Breast epithelium (tissue), 4 donors: ENCODE results near the gene PRDM16. TPM values are rescaled to one million over a fixed set of nuclear protein-coding genes. Genes with fewer than 3 reads are reported as not detected.

Source experiments
- DNase-seq, 2 donors: peaks; one replicate each; pipeline ENCODE4 v3.0.0-alpha.2; 2019; ENCODE audit warnings: low spot score in 2 of 2
- H3K27ac ChIP-seq, 2 donors: fragments of 200-600 bp; sonication (generic) in 1 of 2; one replicate each; pipeline ENCODE4 v1.5.1; 2016 to 2019; ENCODE audit warnings: mild to moderate bottlenecking in 1 of 2
- H3K27me3 ChIP-seq, 2 donors: fragments of 200-600 bp; sonication (generic) in 1 of 2; one replicate each; pipeline versions ENCODE4 v1.5.1 to v1.6.0; 2017 to 2019; ENCODE audit warnings: control low read depth in 1 of 2, mild to moderate bottlenecking in 1 of 2
- H3K36me3 ChIP-seq: fragments of 200-600 bp; one replicate; pipeline ENCODE4 v1.5.1; 2019
- H3K4me1 ChIP-seq, 2 donors: fragments of 200-600 bp; sonication (generic); one replicate each; pipeline ENCODE4 v1.5.1; 2016 to 2019; ENCODE audit warnings: control low read depth in 1 of 2
- H3K4me3 ChIP-seq, 3 donors: fragments of 200-600 bp; sonication (generic); 1 replicate in 2 of 3; 2 replicates in 1 of 3; pipeline ENCODE4 v1.5.1; 2016 to 2019; ENCODE audit warnings: mild to moderate bottlenecking in 3 of 3, moderate library complexity in 2 of 3
- H3K9me3 ChIP-seq, 2 donors: fragments of 200-600 bp; sonication (generic) in 1 of 2; one replicate each; pipeline ENCODE4 v1.5.1; 2016 to 2019; ENCODE audit warnings: control low read depth in 1 of 2
- CTCF ChIP-seq, 3 donors: fragments of 450-650 bp; IDR thresholded peaks; one replicate each; pipeline ENCODE4 v1.5.1; 2016 to 2017; ENCODE audit warnings: antibody characterized with exemption in 3 of 3, mild to moderate bottlenecking in 3 of 3, moderate library complexity in 3 of 3
- POLR2A ChIP-seq: fragments of 450-650 bp; IDR thresholded peaks from one replicate; pipeline ENCODE4 v1.6.1; 2016; ENCODE audit warnings: antibody characterized with exemption, mild to moderate bottlenecking, moderate library complexity
- POLR2AphosphoS5 ChIP-seq, 3 donors: sonication (generic); formaldehyde crosslinking; IDR thresholded peaks; one replicate each; pipeline ENCODE4 v1.6.1; 2017; ENCODE audit warnings: antibody characterized with exemption in 3 of 3
- intact Hi-C: fragments of 100-400 bp; cut with DNase I; formaldehyde crosslinking; loops from one replicate; pipeline ENCODE4 v1.15.1; 2023; ENCODE audit warnings: low total_unique reads
- total RNA-seq, 3 donors: library from RNA; depleted of rRNA; stranded (reverse); fragments of >200 nt; gene quantifications; one replicate each; pipeline ENCODE4 v1.1.0, GENCODE V29; 2016

PRDM16 gene
- total RNA-seq, 3 donors from 2014 or later, result 0.48 to 3.8 (median 3.6) TPM

GRCh38 chr1:3092530-3092929 is 23.5 kb downstream of the PRDM16 start:
- no peak overlapping the region for H3K4me3 ChIP-seq
- DNase-seq, result no peak
- no peak overlapping the region for H3K27ac ChIP-seq
- H3K27me3 ChIP-seq, result peaks cover 0 to 32% of the 10 kb centered on the region in 2 donors
- TF ChIP-seq POLR2AphosphoS5 (IDR thresholded peaks at IDR 0.05) (no peak), CTCF (IDR thresholded peaks at IDR 0.05) (no peak), POLR2A (no peak)
- H3K36me3 ChIP-seq, result no peaks in the 10 kb centered on the region
- H3K9me3 ChIP-seq, result no peaks in the 10 kb centered on the region
- no peaks in the 10 kb centered on the region for H3K4me1 ChIP-seq
- intact Hi-C loops, result no loop called here

GRCh38 chr1:3093898-3094626 is 25.1 kb downstream of the PRDM16 start:
- no peak overlapping the region for H3K4me3 ChIP-seq
- no peak for DNase-seq
- TF ChIP-seq POLR2A (no peak), CTCF (IDR thresholded peaks at IDR 0.05) (no peak), POLR2AphosphoS5 (IDR thresholded peaks at IDR 0.05) (no peak)
- intact Hi-C loops, result no loop called here
- no peaks in the 10 kb centered on the region for H3K4me1 ChIP-seq
- H3K27ac ChIP-seq, result no peak overlapping the region
- H3K27me3 ChIP-seq, result peaks cover 0 to 36% of the 10 kb centered on the region in 2 donors
- no peaks in the 10 kb centered on the region for H3K9me3 ChIP-seq
- no peaks in the 10 kb centered on the region for H3K36me3 ChIP-seq

- no peaks in the 10 kb centered on the region for H3K36me3 ChIP-seq
- no peak overlapping the region for H3K4me3 ChIP-seq
- TF ChIP-seq POLR2A, result no peak
- TF ChIP-seq POLR2AphosphoS5 (IDR thresholded peaks at IDR 0.05), result no peak
- TF ChIP-seq CTCF (IDR thresholded peaks at IDR 0.05), result no peak
- no peak for DNase-seq
- H3K27me3 ChIP-seq, result peaks cover 0 to 40% of the 10 kb centered on the region in 2 donors
- intact Hi-C loops, result no loop called here
- H3K9me3 ChIP-seq, result no peaks in the 10 kb centered on the region
- no peak overlapping the region for H3K27ac ChIP-seq
- H3K4me1 ChIP-seq, result no peaks in the 10 kb centered on the region
Observed at GRCh38 chr1:3094863-3095780, 26.1 kb downstream of the PRDM16 start.

- no peak for DNase-seq
- intact Hi-C loops, result no loop called here
- Histone ChIP-seq H3K27ac (no peak overlapping the region), H3K36me3 (no peaks in the 10 kb centered on the region), H3K9me3 (no peaks in the 10 kb centered on the region), H3K4me1 (no peaks in the 10 kb centered on the region), H3K27me3 (peaks cover 0 to 39% of the 10 kb centered on the region in 2 donors), H3K4me3 (no peak overlapping the region)
- TF ChIP-seq CTCF (IDR thresholded peaks at IDR 0.05) (no peak), POLR2A (no peak), POLR2AphosphoS5 (IDR thresholded peaks at IDR 0.05) (no peak)
Observed at GRCh38 chr1:3096345-3096744, 27.3 kb downstream of the PRDM16 start.

- no peak overlapping the region for H3K27ac ChIP-seq
- H3K9me3 ChIP-seq, result no peaks in the 10 kb centered on the region
- intact Hi-C loops, result no loop called here
- TF ChIP-seq POLR2A (no peak), CTCF (IDR thresholded peaks at IDR 0.05) (no peak), POLR2AphosphoS5 (IDR thresholded peaks at IDR 0.05) (no peak)
- H3K4me3 ChIP-seq, result no peak overlapping the region
- no peaks in the 10 kb centered on the region for H3K36me3 ChIP-seq
- peaks cover 0 to 32% of the 10 kb centered on the region in 2 donors for H3K27me3 ChIP-seq
- no peak for DNase-seq
- no peaks in the 10 kb centered on the region for H3K4me1 ChIP-seq
Observed at GRCh38 chr1:3097231-3097630, 28.2 kb downstream of the PRDM16 start.
